PC-3 (cell line): Measurements from ENCODE around the gene SOX5. TPM values are rescaled to one million over a fixed set of nuclear protein-coding genes. Genes with fewer than 3 reads are reported as not detected.

Experiments
- ATAC-seq: fragments of 200-7000 bp; cut with Tn5 transposase; 2 replicates; pipeline ENCODE4 v1.9.1; 2020; ENCODE audit warnings: mild to moderate bottlenecking, moderate library complexity
- BruUV-seq: library from RNA; stranded (reverse); fragments of 400-500 nt; replicated peaks from 2 replicates; lab custom pipeline; 2021; lab: Mats Ljungman, UMichigan
- CTCF ChIA-PET: fragments of 300-600 bp; sonication (Branson Sonifier 250); formaldehyde crosslinking; loops from one replicate; lab custom pipeline; 2022; ENCODE audit warnings: antibody characterized with exemption; lab: Charles Lee
- POLR2A ChIA-PET: fragments of 300-600 bp; sonication (Branson Sonifier 250); formaldehyde crosslinking; loops from one replicate; lab custom pipeline; 2022; ENCODE audit warnings: antibody characterized with exemption; ENCODE audit not compliant: unreplicated experiment; lab: Charles Lee
- DNase-seq: peaks from one replicate; pipeline ENCODE4 v3.0.0-alpha.2; 2015
- H2AFZ ChIP-seq: fragments of 300-600 bp; sonication (generic); 2 replicates; pipeline ENCODE4 v1.6.0; 2016; ENCODE audit warnings: antibody characterized with exemption, low read length
- H3F3A ChIP-seq: fragments of 300-600 bp; sonication (generic); one replicate; pipeline ENCODE4 v1.6.0; 2017; ENCODE audit warnings: antibody characterized with exemption, low read length, control low read depth, mild to moderate bottlenecking; ENCODE audit not compliant: unreplicated experiment
- H3K27ac ChIP-seq: fragments of 300-600 bp; sonication (generic); 2 replicates; pipeline ENCODE4 v1.5.1; 2016; ENCODE audit warnings: mild to moderate bottlenecking, low read length
- H3K27me3 ChIP-seq: fragments of 300-600 bp; sonication (generic); 2 replicates; pipeline ENCODE4 v1.6.1; 2016; ENCODE audit warnings: low read length, mixed read lengths
- H3K36me3 ChIP-seq: fragments of 300-600 bp; sonication (generic); 2 replicates; pipeline ENCODE4 v1.6.1; 2016; ENCODE audit warnings: low read depth, mixed run types, low read length, mixed read lengths
- H3K4me1 ChIP-seq: fragments of 300-600 bp; sonication (generic); 2 replicates; pipeline ENCODE4 v1.5.1; 2016; ENCODE audit warnings: low read length; ENCODE audit not compliant: insufficient read depth
- H3K4me2 ChIP-seq: fragments of 300-600 bp; sonication (generic); 2 replicates; pipeline ENCODE4 v1.6.0; 2016; ENCODE audit warnings: low read length
- H3K4me3 ChIP-seq: fragments of 300-600 bp; sonication (generic); 2 replicates; pipeline ENCODE4 v1.5.1; 2016; ENCODE audit warnings: mild to moderate bottlenecking, low read length, mixed read lengths
- H3K79me2 ChIP-seq: fragments of 300-600 bp; sonication (generic); 2 replicates; pipeline ENCODE4 v1.6.1; 2017; ENCODE audit warnings: low read length, mixed read lengths
- H3K9ac ChIP-seq: fragments of 300-600 bp; sonication (generic); 2 replicates; pipeline ENCODE4 v1.6.0; 2016; ENCODE audit warnings: mild to moderate bottlenecking, low read length
- H3K9me2 ChIP-seq: fragments of 300-600 bp; sonication (generic); replicated peaks from 2 replicates; pipeline ENCODE4 v1.6.1; 2016; ENCODE audit warnings: mixed run types, low read length, mixed read lengths
- H3K9me3 ChIP-seq: fragments of 300-600 bp; sonication (generic); 2 replicates; pipeline ENCODE4 v1.6.1; 2016; ENCODE audit warnings: low read length, mixed read lengths
- H4K20me1 ChIP-seq: fragments of 300-600 bp; sonication (generic); 2 replicates; pipeline ENCODE4 v1.6.1; 2016; ENCODE audit warnings: low read length, mixed read lengths
- EZH2 ChIP-seq: fragments of 300-600 bp; sonication (generic); IDR thresholded peaks from one replicate; pipeline ENCODE4 v1.6.1; 2017; ENCODE audit warnings: antibody characterized with exemption, mild to moderate bottlenecking, low read length; ENCODE audit not compliant: unreplicated experiment
- EZH2phosphoT487 ChIP-seq: fragments of 300-600 bp; sonication (generic); IDR thresholded peaks from 2 replicates; pipeline ENCODE4 v1.6.1; 2018; ENCODE audit warnings: mild to moderate bottlenecking, antibody characterized with exemption, low read length, borderline replicate concordance
- intact Hi-C: fragments of 100-400 bp; cut with micrococcal nuclease; formaldehyde crosslinking; loops from 2 replicates; pipeline ENCODE4 v1.9.0; 2023
- total RNA-seq: library from RNA; depleted of rRNA; stranded (reverse); fragments of >200 nt; gene quantifications from 2 replicates; pipeline ENCODE4 v1.2.3, GENCODE V29; 2014
- TF ChIP-seq, protein P1 (sequence below): fragments of 300-600 bp; sonication (generic); conservative IDR thresholded peaks from 2 replicates; pipeline ENCODE4 v1.5.1; 2017; ENCODE audit warnings: antibody characterized with exemption, low read depth, mild to moderate bottlenecking, low read length

SOX5 gene
- total RNA-seq, 1 experiment from 2014 or later: not detected

DNA sequence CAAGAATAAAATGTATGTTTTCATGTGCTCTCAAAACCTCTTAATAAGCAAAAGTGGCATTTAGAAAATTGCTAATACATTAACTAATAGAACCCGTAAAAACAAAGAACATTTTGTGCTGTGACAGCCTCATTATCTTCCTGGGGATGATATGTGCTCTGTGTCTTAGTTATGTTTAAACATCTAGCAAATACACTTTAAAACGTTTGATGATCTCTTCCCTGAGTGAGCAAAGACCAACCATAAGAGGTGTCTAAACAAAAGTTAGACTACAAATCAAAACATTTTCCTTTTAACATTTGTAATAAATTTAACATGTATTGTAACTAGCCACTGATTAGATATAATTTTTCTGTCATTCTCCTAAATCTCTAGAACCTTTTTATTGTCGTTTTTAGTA is 95.8 kb downstream of the SOX5 start:
- Histone ChIP-seq H3K27me3 (no peaks in the 10 kb centered on the region), H3K4me1 (no peaks in the 10 kb centered on the region), H3K27ac (no peak overlapping the region), H3K4me2 (no peak overlapping the region), H3K36me3 (no peaks in the 10 kb centered on the region), H3K9me2 (no peaks in the 10 kb centered on the region), H3K4me3 (no peak overlapping the region), H3K79me2 (no peaks in the 10 kb centered on the region), H4K20me1 (no peaks in the 10 kb centered on the region), H2AFZ (no peak overlapping the region), H3F3A (no peaks in the 10 kb centered on the region), H3K9ac (no peak overlapping the region), H3K9me3 (no peaks in the 10 kb centered on the region)
- BruUV-seq: no TSS peak
- DNase-seq: no peak
- intact Hi-C loops: no loop called here
- TF ChIP-seq, protein P1, sequence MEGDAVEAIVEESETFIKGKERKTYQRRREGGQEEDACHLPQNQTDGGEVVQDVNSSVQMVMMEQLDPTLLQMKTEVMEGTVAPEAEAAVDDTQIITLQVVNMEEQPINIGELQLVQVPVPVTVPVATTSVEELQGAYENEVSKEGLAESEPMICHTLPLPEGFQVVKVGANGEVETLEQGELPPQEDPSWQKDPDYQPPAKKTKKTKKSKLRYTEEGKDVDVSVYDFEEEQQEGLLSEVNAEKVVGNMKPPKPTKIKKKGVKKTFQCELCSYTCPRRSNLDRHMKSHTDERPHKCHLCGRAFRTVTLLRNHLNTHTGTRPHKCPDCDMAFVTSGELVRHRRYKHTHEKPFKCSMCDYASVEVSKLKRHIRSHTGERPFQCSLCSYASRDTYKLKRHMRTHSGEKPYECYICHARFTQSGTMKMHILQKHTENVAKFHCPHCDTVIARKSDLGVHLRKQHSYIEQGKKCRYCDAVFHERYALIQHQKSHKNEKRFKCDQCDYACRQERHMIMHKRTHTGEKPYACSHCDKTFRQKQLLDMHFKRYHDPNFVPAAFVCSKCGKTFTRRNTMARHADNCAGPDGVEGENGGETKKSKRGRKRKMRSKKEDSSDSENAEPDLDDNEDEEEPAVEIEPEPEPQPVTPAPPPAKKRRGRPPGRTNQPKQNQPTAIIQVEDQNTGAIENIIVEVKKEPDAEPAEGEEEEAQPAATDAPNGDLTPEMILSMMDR: no peak
- TF ChIP-seq EZH2phosphoT487 (no peak), EZH2 (no peak)
- CTCF ChIA-PET: no interaction called here
- POLR2A ChIA-PET: no interaction called here
- no peak for ATAC-seq

DNA sequence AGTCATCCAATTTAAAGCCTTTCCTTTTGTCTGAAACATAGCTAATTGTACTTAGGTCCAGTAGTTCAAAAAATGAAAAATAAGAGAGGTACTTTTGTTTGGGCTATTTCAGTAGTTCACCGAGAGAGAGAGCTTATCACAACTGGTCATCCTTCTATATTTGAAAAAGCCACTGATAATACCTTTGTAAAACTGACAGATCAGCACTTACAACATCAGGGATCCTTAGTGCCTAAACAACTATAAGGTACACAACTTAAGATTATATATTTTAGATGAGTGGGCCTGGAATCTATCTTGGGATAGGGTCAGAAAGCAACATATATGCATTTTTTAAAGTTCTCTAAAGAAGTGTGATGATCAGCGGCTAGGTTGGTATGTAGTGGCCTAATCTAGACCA is 97.9 kb downstream of the SOX5 start:
- no TSS peak for BruUV-seq

DNA sequence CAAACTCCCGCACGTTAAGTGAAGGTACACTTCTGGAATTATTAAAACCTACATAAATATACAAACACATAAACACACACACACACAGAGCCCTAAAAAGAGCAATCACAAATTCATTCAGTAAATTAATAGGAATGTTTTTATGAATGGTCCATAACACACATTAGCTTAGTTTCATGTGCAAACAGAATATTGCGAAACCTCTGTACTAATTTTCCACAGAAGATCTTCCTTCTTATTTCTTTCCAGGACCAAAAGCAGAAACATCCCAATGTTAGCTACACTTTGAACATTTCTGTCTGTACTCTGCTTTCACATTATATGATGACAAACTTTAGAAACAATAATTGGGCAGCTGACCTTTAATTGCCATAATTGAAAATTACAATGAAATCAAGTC is 101.6 kb downstream of the SOX5 start:
- Histone ChIP-seq H3K9me2 (no peaks in the 10 kb centered on the region), H3K9me3 (no peaks in the 10 kb centered on the region), H3F3A (no peaks in the 10 kb centered on the region), H3K9ac (no peak overlapping the region), H3K4me3 (no peak overlapping the region), H4K20me1 (no peaks in the 10 kb centered on the region), H3K4me1 (no peaks in the 10 kb centered on the region), H3K4me2 (no peak overlapping the region), H3K79me2 (no peaks in the 10 kb centered on the region), H3K27me3 (no peaks in the 10 kb centered on the region), H2AFZ (no peak overlapping the region), H3K27ac (no peak overlapping the region), H3K36me3 (no peaks in the 10 kb centered on the region)
- BruUV-seq: no TSS peak
- CTCF ChIA-PET: no interaction called here
- TF ChIP-seq EZH2 (no peak), EZH2phosphoT487 (no peak)
- TF ChIP-seq, protein P1: no peak
- intact Hi-C loops: no loop called here
- ATAC-seq (no peak), DNase-seq (no peak)
- POLR2A ChIA-PET: no interaction called here

More for the DNA sequence above, 97.9 kb downstream of the SOX5 start:
- Histone ChIP-seq H3K79me2 (no peaks in the 10 kb centered on the region), H3K36me3 (no peaks in the 10 kb centered on the region), H2AFZ (no peak overlapping the region), H3K9me2 (no peaks in the 10 kb centered on the region), H3K4me1 (no peaks in the 10 kb centered on the region), H3K9me3 (no peaks in the 10 kb centered on the region), H3K9ac (no peak overlapping the region), H4K20me1 (no peaks in the 10 kb centered on the region), H3K4me2 (no peak overlapping the region), H3K27me3 (no peaks in the 10 kb centered on the region), H3K27ac (no peak overlapping the region), H3F3A (no peaks in the 10 kb centered on the region), H3K4me3 (no peak overlapping the region)
- DNase-seq: no peak
- CTCF ChIA-PET: no interaction called here
- ATAC-seq: no peak
- intact Hi-C loops: no loop called here
- TF ChIP-seq, protein P1: no peak
- no peak for TF ChIP-seq EZH2phosphoT487
- TF ChIP-seq EZH2: no peak
- POLR2A ChIA-PET: no interaction called here
